Panc1 (cell line): ENCODE results near the gene PLB1. TPM values are rescaled to one million over a fixed set of nuclear protein-coding genes. Genes with fewer than 3 reads are reported as not detected.

Source experiments
- ATAC-seq: fragments of 200-7000 bp; cut with Tn5 transposase; 2 replicates; pipeline ENCODE4 v1.9.1; 2020; ENCODE audit warnings: mild to moderate bottlenecking, moderate library complexity
- BruUV-seq: library from RNA; stranded (reverse); fragments of 400-500 nt; replicated peaks from 2 replicates; lab custom pipeline; 2021; lab: Mats Ljungman, UMichigan
- CTCF ChIA-PET: fragments of 300-600 bp; sonication (Branson Sonifier 250); formaldehyde crosslinking; loops from one replicate; lab custom pipeline; 2022; ENCODE audit warnings: antibody characterized with exemption; lab: Charles Lee
- POLR2A ChIA-PET: fragments of 300-600 bp; sonication (Branson Sonifier 250); formaldehyde crosslinking; loops from one replicate; lab custom pipeline; 2022; ENCODE audit warnings: antibody characterized with exemption; lab: Charles Lee
- DNase-seq: peaks from one replicate; pipeline ENCODE4 v3.0.0-alpha.2; 2010; ENCODE audit warnings: low read depth, low spot score
- H3K27ac ChIP-seq: 2 replicates; pipeline ENCODE4 v1.5.1; 2011; ENCODE audit warnings: mild to moderate bottlenecking, low read length, inconsistent platforms
- H3K27me3 ChIP-seq: fragments of 200-500 bp; sonication (Bioruptor generic); 2 replicates; pipeline ENCODE4 v1.6.0; 2014; ENCODE audit warnings: low read length, inconsistent platforms; ENCODE audit not compliant: control insufficient read depth, insufficient read depth
- H3K36me3 ChIP-seq: fragments of 200-500 bp; sonication (Bioruptor generic); 2 replicates; pipeline ENCODE4 v1.5.1; 2014; ENCODE audit warnings: inconsistent platforms, mild to moderate bottlenecking, low read length, moderate library complexity; ENCODE audit not compliant: control insufficient read depth, insufficient read depth
- H3K4me1 ChIP-seq: 2 replicates; pipeline ENCODE4 v1.5.1; 2011; ENCODE audit warnings: inconsistent platforms, mild to moderate bottlenecking, low read length, moderate library complexity; ENCODE audit not compliant: control insufficient read depth, insufficient read depth
- H3K4me3 ChIP-seq, 2 experiments: 2 replicates each; pipeline ENCODE4 v1.5.1; 2011 to 2012; ENCODE audit warnings: low read depth in 2 of 2, low read length in 2 of 2, mild to moderate bottlenecking in 2 of 2, inconsistent platforms in 1 of 2, moderate library complexity in 1 of 2
- H3K9me3 ChIP-seq: fragments of 200-500 bp; sonication (Bioruptor generic); 2 replicates; pipeline ENCODE4 v1.5.1; 2014; ENCODE audit warnings: low read depth, mild to moderate bottlenecking, inconsistent platforms, low read length, moderate library complexity; ENCODE audit not compliant: control insufficient read depth, insufficient read depth
- CTCF ChIP-seq: fragments of 450-650 bp; IDR thresholded peaks from 2 replicates; pipeline ENCODE4 v1.5.1; 2017; ENCODE audit warnings: mild to moderate bottlenecking
- POLR2AphosphoS5 ChIP-seq: IDR thresholded peaks from 2 replicates; pipeline ENCODE4 v1.6.1; 2012; ENCODE audit warnings: mild to moderate bottlenecking, low read depth, low read length, moderate library complexity
- REST ChIP-seq, 2 experiments: IDR thresholded peaks; 2 replicates each; pipeline ENCODE4 v1.6.1; 2011 to 2012; ENCODE audit warnings: low read depth in 2 of 2, control low read depth in 1 of 2, low read length in 1 of 2, mild to moderate bottlenecking in 1 of 2, moderate library complexity in 1 of 2; ENCODE audit not compliant: insufficient read depth in 1 of 2
- SIN3A ChIP-seq: IDR thresholded peaks from 2 replicates; pipeline ENCODE4 v1.6.1; 2012; ENCODE audit warnings: low read depth, mild to moderate bottlenecking, low read length, moderate library complexity, borderline replicate concordance; ENCODE audit not compliant: insufficient read depth
- TCF7L2 ChIP-seq: IDR thresholded peaks from 2 replicates; pipeline ENCODE4 v1.6.1; 2011; ENCODE audit warnings: mild to moderate bottlenecking, low read depth, low read length, inconsistent platforms
- in situ Hi-C: cut with HindIII; loops from 2 replicates; pipeline ENCODE4 v1.10.0; 2016; ENCODE audit warnings: low sequenced_read_pairs, low pct_unique_long_range_greater_than_20kb
- intact Hi-C: fragments of 100-400 bp; cut with micrococcal nuclease; formaldehyde crosslinking; loops from one replicate; pipeline ENCODE4 v1.10.0; 2022; ENCODE audit not compliant: unreplicated experiment
- total RNA-seq: library from RNA; stranded (reverse); gene quantifications from one replicate; pipeline ENCODE4 v1.2.1, GENCODE V29; 2021; ENCODE audit not compliant: unreplicated experiment

The PLB1 gene
- total RNA-seq, 1 experiment from 2014 or later, result 0.80 TPM

DNA sequence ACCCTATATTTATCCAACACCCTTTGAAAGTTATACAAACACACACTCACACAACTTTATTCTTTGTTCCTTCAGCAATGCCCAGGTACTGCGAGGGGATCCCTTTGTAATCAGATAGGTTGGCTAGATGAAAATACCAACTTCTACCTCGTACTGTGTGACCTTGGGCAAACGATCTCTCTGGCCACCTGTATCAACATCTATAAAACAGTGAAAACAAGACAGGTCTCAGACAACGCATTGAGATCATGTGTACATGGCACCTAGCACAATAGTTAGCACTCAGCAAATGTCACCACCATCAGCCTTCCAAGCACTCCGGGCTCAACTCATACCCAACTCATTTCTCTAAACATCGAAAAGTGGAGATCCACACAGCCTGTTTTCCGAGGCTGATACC, 137.3 kb downstream of the PLB1 start:
- intact Hi-C loops, result no loop called here
- CTCF ChIA-PET, result no interaction called here
- BruUV-seq, result no TSS peak

GRCh38 chr2:28633746-28634145, 137.9 kb downstream of the PLB1 start:
- intact Hi-C loops, result no loop called here
- POLR2A ChIA-PET, result no interaction called here
- Histone ChIP-seq H3K36me3 (no peaks in the 10 kb centered on the region), H3K4me3 (no peak overlapping the region), H3K9me3 (no peaks in the 10 kb centered on the region), H3K27ac (no peak overlapping the region), H3K4me1 (no peaks in the 10 kb centered on the region), H3K27me3 (no peaks in the 10 kb centered on the region)
- BruUV-seq, result no TSS peak
- ATAC-seq, result no peak
- no peak for DNase-seq
- no peak for TF ChIP-seq CTCF
- in situ Hi-C loops, result no loop called here
- CTCF ChIA-PET, result no interaction called here

More for the DNA sequence above, 137.3 kb downstream of the PLB1 start:
- POLR2A ChIA-PET, result no interaction called here
- TF ChIP-seq TCF7L2 (no peak), REST (IDR thresholded peaks at IDR 0.05; ENCODE audit: insufficient read depth in 1 of 2, low read depth in 2 of 2, low read length in 1 of 2) (no peak), CTCF (no peak), SIN3A (no peak), POLR2AphosphoS5 (no peak)
- in situ Hi-C loops, result no loop called here
- H3K9me3 ChIP-seq, result no peaks in the 10 kb centered on the region
- H3K36me3 ChIP-seq, result no peaks in the 10 kb centered on the region
- DNase-seq (no peak), ATAC-seq (no peak)
- H3K27me3 ChIP-seq, result no peaks in the 10 kb centered on the region
- H3K4me3 ChIP-seq, result no peak overlapping the region
- no peak overlapping the region for H3K27ac ChIP-seq
- no peaks in the 10 kb centered on the region for H3K4me1 ChIP-seq

- Histone ChIP-seq H3K36me3 (no peaks in the 10 kb centered on the region), H3K27ac (no peak overlapping the region), H3K4me3 (no peak overlapping the region), H3K4me1 (no peaks in the 10 kb centered on the region), H3K9me3 (no peaks in the 10 kb centered on the region), H3K27me3 (no peaks in the 10 kb centered on the region)
- TF ChIP-seq POLR2AphosphoS5 (no peak), CTCF (no peak), TCF7L2 (no peak), REST (IDR thresholded peaks at IDR 0.05; ENCODE audit: insufficient read depth in 1 of 2, low read depth in 2 of 2, low read length in 1 of 2) (no peak), SIN3A (no peak)
- DNase-seq (no peak), ATAC-seq (no peak)
- no TSS peak for BruUV-seq
- intact Hi-C loops (no loop called here), in situ Hi-C loops (no loop called here)
- CTCF ChIA-PET, result interaction anchor here (1.2 kb wide), 1 partner anchor 41 kb away, joined by 3 read pairs; no protein-coding TSS in a partner anchor
- POLR2A ChIA-PET, result no interaction called here
Measured at GRCh38 chr2:28635191-28635611, 139.3 kb downstream of the PLB1 start.
